ENCODE results near the gene MAP3K7. TPM values are rescaled to one million over a fixed set of nuclear protein-coding genes. Genes with fewer than 3 reads are reported as not detected.

MAP3K7 gene
- total and polyA plus RNA-seq, 2 of the 8 experiments (the other 6 are each of a cell fraction or from before 2014, with no cell fraction given), result 27.3 to 34.8 TPM

DNA sequence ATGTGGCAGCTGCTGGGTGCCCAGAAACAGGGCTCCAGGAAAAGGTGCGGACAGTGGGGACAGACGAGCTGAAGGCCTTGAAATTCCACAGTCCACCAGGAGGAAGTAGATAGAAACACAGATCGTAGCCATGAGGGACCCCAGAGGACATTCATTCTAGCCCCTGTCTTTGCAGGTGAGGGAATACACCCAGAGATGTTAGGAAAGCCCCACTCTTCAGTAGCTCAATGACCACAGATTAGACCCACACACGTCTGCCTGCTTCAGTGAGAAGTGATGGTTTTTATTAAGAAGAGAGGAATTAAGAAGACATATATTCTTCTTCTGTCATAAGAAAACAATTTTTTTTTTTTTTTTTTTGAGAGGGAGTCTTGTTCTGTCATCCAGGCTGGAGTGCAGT lies 123.0 kb downstream of the MAP3K7 start (continued):
- TF ChIP-seq, protein P1, sequence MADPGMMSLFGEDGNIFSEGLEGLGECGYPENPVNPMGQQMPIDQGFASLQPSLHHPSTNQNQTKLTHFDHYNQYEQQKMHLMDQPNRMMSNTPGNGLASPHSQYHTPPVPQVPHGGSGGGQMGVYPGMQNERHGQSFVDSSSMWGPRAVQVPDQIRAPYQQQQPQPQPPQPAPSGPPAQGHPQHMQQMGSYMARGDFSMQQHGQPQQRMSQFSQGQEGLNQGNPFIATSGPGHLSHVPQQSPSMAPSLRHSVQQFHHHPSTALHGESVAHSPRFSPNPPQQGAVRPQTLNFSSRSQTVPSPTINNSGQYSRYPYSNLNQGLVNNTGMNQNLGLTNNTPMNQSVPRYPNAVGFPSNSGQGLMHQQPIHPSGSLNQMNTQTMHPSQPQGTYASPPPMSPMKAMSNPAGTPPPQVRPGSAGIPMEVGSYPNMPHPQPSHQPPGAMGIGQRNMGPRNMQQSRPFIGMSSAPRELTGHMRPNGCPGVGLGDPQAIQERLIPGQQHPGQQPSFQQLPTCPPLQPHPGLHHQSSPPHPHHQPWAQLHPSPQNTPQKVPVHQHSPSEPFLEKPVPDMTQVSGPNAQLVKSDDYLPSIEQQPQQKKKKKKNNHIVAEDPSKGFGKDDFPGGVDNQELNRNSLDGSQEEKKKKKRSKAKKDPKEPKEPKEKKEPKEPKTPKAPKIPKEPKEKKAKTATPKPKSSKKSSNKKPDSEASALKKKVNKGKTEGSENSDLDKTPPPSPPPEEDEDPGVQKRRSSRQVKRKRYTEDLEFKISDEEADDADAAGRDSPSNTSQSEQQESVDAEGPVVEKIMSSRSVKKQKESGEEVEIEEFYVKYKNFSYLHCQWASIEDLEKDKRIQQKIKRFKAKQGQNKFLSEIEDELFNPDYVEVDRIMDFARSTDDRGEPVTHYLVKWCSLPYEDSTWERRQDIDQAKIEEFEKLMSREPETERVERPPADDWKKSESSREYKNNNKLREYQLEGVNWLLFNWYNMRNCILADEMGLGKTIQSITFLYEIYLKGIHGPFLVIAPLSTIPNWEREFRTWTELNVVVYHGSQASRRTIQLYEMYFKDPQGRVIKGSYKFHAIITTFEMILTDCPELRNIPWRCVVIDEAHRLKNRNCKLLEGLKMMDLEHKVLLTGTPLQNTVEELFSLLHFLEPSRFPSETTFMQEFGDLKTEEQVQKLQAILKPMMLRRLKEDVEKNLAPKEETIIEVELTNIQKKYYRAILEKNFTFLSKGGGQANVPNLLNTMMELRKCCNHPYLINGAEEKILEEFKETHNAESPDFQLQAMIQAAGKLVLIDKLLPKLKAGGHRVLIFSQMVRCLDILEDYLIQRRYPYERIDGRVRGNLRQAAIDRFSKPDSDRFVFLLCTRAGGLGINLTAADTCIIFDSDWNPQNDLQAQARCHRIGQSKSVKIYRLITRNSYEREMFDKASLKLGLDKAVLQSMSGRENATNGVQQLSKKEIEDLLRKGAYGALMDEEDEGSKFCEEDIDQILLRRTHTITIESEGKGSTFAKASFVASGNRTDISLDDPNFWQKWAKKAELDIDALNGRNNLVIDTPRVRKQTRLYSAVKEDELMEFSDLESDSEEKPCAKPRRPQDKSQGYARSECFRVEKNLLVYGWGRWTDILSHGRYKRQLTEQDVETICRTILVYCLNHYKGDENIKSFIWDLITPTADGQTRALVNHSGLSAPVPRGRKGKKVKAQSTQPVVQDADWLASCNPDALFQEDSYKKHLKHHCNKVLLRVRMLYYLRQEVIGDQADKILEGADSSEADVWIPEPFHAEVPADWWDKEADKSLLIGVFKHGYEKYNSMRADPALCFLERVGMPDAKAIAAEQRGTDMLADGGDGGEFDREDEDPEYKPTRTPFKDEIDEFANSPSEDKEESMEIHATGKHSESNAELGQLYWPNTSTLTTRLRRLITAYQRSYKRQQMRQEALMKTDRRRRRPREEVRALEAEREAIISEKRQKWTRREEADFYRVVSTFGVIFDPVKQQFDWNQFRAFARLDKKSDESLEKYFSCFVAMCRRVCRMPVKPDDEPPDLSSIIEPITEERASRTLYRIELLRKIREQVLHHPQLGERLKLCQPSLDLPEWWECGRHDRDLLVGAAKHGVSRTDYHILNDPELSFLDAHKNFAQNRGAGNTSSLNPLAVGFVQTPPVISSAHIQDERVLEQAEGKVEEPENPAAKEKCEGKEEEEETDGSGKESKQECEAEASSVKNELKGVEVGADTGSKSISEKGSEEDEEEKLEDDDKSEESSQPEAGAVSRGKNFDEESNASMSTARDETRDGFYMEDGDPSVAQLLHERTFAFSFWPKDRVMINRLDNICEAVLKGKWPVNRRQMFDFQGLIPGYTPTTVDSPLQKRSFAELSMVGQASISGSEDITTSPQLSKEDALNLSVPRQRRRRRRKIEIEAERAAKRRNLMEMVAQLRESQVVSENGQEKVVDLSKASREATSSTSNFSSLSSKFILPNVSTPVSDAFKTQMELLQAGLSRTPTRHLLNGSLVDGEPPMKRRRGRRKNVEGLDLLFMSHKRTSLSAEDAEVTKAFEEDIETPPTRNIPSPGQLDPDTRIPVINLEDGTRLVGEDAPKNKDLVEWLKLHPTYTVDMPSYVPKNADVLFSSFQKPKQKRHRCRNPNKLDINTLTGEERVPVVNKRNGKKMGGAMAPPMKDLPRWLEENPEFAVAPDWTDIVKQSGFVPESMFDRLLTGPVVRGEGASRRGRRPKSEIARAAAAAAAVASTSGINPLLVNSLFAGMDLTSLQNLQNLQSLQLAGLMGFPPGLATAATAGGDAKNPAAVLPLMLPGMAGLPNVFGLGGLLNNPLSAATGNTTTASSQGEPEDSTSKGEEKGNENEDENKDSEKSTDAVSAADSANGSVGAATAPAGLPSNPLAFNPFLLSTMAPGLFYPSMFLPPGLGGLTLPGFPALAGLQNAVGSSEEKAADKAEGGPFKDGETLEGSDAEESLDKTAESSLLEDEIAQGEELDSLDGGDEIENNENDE (IDR thresholded peaks at IDR 0.05; ENCODE audit: insufficient replicate concordance, low read length), result no peak
- TF ChIP-seq HDAC2 (IDR thresholded peaks at IDR 0.05; ENCODE audit: borderline replicate concordance in 1 of 2, low read depth in 2 of 2, low read length in 2 of 2) (no peak), YY1 (IDR thresholded peaks at IDR 0.05; ENCODE audit: low read depth, low read length) (no peak), KDM1A (IDR thresholded peaks at IDR 0.05; ENCODE audit: borderline replicate concordance, low read length) (no peak), NRF1 (IDR thresholded peaks at IDR 0.05; ENCODE audit: low read depth, low read length) (no peak), SIRT6 (IDR thresholded peaks at IDR 0.05; ENCODE audit: low read length) (no peak)

All from H1 (cell line).